Fibroblast of skin of right biceps (primary cell): Measurements from ENCODE around the gene BCL2L1.

Experiments
- DNase-seq: peaks from one replicate; pipeline ENCODE4 v3.0.0-alpha.2; 2013

The BCL2L1 gene

DNA sequence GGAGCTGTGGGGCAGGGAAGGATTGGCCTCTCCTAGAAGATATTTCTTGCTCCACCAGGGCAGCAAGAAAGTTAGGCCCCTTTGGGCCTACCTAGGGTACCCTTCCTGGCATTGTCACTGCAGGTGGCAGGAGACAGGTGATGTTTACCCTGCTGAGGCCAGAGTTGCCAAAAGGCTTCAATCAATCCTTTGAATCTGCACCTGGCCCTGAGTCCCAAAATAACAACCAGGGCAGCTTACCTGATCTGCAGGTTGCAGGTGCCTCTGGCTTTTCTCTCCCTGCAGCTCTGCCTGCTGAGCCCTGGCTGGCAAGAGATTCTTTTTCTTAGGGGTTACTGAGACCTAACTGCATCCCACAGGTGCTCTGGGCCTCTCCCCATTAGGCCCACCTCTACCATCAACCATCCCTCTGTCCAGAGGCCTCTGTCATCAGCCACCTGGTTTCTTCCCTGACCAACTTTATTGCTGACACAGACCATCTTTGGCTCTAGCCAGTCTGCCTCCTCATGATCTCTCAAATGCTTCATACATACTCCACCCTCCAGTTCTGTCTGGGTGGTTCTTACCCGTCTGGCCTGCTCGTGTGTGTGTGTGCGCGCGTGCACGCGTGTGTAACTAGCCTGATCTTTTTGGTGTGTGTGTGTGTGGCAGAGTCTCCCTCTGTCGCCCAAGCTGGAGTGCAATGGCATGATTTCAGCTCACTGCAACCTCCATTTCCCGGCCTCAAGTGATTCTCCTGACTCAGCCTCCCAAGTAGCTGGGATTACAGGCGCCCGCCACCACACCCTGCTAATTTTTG is 13.7 kb downstream of the BCL2L1 start:
- DNase-seq, result no peak

DNA sequence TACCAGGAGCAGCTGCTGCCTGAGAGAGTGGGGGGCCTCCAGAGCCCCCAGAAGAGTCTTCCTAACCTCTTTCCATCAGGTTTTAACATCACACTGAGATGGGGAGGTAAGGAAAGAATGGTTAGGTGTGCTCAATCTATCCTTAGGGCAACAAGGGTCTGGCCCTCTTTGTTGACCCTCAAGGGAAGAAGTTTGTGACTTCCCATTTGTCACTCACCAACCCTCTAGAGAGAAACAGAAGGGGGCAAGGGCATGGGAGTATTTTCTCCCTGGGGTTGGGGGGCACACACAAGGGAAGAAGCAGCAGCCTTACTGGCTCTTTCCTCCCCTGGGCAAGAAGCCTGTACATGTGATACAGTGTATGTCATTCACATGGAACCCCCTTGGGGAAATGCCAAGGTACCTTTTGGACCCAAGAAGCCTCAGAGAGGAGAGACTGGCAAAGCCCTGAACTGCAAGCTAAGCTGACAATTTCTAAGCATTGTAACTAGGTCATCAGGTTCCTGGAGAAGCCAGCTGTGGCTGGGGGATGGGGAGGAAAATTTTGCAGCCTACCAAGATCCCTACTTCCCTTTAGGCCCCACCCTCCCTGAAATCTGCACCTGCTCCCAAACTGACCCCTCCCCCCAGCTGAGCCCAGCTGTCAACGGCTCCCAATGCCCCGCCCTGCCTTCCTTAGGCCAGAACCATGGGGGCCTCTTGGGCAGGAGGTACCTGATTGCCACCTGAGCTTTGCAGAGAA is 14.5 kb downstream of the BCL2L1 start:
- no peak for DNase-seq

DNA sequence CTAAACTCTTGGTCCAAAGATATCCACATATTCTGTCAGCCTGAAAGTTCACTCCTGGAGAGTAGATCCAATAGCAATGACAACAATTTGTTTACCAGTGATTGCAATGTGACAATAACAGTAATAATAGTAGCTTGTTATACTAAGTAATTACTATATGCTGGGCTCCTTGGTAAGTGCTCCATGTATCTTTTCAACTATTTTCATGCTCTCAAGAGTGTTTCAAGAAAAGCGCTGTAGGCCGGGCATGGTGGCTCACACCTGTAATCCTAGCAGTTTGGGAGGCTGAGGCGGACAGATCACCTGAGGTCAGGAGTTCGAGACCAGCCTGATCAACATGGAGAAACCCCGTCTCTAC is 15.4 kb downstream of the BCL2L1 start:
- no peak for DNase-seq

DNA sequence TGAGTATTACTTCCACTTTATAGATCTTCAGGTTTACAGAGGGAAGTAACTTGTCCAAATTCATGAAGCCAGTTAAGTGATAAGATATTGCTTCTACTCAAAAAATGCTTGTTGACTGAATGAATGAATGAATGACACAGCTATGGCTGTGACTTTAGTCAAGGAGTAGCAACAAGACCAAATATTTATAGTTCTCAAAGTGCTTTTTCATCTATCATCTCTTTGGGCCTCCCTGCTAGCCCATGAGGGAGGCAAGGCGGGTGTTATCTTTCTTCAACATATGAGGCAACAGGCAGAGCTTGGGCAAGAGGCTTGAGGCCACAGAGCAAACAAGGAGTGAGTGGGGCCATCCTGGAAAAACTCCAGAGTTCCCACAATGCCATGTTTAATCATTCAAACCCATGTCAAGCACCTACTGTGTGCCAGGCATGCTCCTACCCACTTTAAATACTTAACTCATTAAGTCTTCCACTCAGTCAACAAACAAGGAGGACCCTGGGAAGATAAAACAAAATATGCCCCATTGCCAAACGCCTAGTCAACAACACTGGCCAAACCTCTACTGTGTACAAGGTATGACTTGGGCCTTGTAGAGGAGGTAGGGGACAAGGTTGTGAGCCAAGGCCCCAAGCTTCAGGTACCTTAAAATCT is 15.9 kb downstream of the BCL2L1 start:
- no peak for DNase-seq

DNA sequence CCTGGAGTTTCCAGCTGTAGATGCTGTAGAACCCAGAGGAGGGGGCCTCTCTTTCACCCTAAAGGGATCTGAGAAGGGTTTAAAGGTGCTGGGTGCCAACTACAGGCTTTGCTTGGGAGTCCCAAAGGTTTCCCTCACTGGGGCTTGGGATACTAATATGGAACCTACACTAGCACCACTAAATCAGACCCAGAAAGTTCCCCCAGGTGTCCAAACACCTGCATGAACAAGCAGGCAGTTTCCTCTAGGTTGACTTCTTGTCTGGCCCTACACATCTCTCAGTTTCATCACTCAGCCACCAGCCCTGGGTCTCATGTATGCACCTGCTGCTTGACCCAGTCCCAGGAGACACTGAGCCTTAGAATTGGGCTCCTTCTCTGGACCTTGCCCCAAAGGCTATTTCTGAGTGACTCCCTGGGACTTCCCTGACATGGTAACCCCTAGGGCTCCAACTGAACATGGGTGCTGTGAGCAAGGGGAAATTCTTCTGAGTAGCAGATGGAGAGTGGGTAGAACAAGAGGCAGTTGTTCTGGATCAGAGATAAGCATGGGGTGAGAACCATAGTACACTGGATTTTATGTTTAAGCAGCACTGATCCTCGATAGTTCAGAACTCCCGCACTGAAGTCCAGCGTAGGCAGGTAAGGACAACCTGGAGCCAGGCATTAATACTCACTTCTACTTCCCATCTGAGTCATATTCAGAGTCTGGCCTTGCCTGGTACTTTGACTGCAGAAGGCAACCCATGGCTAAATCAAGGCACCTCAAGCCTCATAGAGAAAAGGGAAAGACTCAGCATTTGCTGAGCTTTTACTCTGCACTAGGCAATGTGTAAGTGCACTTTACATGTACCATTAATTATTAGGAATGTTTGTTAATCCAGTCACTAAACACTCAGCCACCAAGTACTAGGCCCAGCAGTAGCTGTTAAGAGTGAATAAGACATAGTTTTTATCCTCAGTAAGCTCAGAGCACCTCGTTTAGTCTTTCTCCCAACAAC is 16.8 kb downstream of the BCL2L1 start:
- no peak for DNase-seq

DNA sequence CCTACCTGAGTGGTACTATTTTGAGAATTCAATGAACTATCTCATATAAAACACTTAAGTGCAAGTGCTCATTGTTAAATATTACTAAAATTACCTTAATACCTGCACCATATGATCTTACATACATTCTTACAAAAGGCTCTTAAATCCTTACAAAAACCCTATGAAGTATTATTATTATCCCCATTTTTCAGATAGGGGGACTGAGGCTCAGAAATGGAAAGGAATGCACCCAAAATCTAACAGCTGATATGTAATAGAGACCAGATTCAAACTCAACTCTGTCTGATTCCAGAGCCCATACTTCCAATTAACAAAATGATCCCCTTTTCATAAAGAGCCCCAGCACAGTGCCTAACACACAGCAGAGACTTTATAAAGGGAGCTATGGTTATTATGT is 17.5 kb downstream of the BCL2L1 start:
- DNase-seq, result no peak

DNA sequence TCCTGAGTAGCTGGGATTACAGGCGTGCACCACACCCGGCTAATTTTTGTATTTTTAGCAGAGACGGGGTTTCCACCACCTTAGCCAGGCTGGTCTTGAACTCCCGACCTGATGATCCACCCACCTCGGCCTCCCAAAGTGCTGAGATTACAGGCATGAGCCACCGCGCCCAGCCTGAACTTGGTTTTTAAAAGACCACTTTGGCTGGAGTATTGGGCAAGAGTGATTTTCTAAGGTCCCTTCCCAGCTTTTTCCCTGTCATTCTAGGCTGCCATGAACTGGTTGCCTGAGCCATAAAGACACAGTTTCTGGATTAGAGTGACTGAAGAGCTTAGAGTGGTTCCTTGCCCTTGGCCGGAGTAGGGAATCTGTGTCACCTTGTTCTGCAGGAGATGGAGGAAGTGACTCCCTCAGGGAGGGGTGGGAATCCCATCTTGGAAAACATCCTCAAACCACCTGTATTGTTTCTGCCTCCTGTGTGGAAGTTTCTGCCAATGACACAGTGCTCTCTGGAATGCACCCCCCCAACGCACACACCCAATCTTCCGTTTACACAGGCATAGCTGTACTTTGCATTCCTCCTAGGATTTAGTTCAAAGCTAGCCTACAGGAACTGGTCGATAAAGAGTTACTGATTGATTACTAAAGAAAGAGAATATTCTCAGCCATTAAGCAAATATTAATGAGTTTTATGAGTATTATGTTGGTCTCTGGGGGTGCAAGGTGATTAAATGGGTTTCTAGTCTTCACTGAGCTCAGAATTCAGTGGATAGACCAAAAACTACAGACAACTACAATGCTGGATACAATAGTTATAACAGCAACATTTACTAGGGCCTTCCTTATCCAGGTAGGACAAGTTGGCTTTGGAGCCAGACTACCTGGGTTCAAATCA is 18.2 kb downstream of the BCL2L1 start:
- DNase-seq, result peak; percentile 62

DNA sequence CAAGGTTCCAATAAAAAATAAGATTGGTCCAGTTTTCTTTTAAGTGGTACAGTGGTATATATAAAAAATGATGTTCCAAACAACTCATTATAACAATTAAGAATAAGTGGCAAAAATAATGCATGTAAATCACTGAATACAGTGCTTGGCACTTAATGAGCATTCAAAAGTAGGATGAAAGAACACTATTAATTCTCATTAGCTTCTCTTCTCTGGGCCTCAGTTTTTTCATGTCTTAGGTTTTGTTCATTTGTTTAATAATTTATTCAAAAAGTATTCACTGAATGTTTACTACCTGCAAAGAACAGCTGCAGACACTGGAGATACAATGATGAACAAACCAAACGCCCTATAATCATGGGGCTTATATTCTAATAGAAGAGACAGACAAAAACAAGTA is 21.1 kb downstream of the BCL2L1 start:
- DNase-seq, result no peak

DNA sequence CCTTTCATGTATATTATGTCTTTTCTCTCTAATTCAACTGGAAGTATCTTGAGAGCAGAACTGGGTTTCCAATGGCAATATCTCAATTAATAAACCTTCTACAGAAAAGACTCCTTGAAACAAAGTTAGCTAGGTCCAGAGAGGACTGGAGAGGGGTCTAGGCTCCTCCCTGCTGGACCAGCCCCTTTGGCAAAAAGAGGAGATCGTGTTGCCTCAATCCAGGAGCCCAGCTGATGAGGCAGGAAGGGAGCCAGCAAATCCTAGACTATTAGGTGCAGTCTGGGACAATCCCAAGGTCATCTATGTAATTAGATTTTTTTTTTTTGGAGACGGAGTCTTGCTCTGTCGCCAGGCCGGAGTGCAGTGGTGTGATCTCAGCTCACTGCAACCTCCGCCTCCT is 21.9 kb downstream of the BCL2L1 start:
- DNase-seq, result no peak

DNA sequence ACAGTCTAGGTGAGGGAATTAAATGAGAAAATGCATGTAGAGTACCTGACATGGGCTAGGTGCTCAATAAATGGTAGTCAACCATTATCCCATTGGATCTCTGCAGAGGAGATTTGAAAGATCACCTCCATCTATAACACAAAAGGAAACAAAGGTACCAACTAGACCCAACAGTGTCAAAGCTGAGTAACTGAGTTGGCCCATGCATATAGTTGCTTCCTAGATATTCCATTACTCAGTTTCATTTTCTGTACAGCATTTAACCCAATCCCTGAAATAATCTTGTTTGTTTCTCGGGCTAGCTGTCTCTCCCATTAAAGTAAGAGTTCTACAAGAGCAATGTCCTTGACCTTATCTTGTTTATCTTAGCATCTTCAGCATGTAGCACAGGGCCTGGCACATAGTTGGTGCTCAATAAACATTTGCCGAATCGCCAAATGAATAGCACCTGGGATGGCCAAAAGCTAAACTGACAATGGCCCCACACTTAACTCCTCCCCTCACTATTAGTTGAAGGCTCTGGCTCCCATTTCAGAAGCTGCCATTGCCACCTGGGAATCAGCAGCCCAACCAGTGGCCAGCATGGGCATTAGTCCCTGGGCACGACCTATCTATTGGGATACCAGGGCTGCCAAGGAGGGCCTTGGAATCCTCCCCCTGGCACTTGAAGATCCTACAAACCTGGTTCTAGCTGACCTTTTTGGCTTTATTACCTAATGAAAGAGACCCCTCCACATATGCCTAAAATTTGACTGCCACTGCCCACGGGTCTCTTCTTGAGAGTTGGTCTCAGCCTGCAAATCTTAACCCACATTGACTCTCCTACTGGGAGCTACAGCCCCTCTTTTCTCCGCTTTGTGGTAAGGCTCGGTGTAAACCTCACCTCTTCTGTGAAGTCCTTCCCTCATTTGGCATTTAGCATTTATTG is 22.6 kb downstream of the BCL2L1 start:
- DNase-seq, result no peak

DNA sequence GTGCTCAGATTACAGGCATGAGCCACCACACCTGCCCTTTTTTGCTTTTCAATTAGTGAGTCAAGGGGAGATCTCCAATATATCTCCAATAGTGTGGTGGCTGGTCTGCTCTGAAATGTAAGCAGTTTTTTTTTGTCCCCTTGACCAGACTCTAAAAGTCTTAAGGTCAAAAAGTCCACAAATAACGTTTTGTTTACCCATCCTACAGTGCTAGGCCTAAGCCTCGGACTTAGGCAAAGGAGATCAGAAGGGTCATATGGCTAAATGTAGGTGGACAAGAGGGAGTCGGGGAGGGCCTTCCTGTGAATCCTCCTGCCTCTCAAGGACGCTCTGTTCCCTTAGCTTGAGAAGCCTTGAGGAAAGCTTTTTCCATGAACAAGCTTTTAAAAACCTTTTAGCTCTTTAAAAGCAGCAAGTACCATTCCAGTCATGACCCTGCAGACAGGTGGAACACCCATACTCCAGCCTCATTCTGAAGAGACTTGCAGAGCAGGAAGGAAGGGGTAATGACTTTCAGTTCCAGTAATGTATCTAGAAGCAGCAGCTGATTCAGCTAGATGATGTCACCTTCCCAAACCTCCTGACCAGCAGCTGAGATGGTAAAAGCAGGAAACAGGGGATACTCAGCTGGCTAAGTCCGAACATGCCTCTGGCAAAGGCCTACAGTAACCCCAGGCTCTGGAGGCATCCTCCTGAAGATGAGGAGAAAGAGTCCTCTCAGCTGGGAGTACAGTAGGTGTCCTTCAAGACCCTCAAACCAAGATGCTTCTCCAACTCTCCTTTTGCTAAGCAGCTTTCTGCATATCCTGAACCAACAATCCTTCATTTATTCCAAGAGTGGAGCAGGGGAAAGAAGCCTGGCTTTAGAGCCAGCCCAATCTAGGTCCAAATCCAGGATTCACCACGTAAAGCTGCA is 23.6 kb downstream of the BCL2L1 start:
- DNase-seq, result peak; percentile 83

DNA sequence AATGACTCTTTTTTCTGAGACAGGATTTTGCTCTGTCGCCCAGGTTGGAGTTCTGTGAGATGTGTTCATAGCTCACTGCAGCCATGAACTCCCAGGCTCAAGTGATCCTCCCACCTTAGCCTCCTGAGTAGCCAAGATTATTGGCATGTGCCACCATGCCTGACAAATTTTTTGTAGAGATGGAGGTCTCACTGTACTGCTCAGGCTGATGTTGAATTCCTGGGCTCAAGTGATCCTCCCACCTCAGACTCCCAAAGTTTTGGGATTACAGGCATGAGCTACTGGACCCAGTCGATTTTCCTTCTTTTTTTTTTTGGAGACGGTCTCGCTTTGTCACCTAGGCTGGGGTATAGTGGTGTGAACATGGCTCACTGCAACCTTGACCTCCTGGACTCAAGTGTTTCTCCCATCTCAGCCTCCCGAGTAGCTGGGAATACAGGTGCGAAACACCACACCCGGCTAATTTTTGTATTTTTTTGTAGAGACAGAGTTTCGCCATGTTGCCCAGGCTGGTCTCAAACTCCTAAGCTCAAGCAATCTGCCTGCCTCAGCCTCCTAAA is 24.3 kb downstream of the BCL2L1 start:
- no peak for DNase-seq

DNA sequence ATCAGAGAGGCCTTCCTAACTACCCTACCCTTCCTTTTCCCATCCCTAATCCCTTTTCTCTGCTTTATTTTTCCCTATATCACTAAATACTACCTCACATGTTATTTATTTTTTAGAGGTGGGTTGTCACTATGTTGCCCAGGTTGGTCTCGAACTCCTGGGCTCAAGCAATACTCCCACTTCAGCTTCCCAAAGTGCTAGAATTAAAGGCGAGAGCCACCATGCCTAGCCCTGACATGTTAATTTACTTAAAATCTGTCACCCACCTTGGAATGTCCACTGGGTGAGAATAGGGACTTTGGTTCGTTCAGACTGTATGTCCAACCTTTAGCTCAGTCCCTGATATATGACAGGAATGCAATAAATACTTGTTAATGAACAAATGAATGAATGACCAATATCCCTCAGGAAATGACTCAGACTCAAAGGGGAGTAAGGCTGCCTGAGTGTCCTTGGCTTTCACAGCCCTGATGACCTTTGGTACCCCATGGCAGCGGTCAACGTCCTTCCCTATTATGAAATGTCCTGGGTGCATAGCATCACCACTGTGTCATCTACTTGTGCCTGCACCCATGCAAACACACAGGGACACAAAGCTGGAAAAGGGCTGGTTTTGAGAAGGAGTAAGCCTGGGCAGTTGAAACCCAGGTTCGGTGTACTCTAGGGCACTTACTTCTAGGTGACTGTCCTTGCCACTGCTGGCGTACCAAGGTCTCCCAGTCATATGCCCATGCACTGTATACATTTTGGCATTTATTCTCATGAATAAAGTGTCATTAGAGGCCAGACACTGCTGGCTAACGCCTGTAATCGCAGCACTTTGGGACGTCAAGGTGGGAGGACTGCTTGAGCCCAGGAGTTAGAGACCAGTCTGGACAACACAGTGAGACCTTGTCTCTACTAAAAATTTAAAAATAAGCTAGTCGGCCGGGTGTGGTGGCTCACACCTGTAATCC is 26.5 kb downstream of the BCL2L1 start:
- peak; percentile 51 for DNase-seq

DNA sequence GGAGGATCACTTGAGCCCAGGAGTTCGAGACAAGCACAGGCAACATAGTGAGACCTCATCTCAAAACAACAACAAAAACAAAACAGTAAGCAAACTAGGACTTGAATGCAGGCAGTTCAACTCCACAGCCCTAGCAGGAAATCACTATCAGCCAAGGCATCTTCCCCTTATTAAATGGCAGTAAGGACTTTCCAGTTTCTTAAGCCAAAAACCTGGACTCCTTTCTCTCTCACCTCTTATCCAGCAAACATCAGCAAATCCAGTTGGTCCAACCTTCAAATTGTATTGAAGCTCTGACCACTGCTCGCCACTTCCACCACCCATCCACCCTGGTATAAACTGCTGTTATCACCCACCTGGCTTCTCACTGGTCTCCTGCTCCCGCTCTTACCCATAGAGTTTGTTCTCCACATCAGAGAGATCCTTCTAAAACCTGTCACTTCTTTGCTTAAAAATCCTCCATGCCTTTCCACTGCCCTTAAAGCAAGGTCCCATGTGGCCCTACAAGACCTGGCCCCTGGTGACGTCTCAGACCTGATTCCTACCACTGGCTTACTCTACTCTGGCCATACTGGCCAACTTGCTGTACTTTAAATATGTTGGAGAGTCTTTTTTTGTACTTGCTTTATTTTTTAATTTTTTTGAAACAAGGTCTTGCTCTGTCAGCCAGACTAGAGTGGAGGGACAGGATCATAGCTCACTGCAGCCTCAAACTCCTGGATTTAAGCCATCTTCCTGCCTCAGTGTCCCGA is 27.6 kb downstream of the BCL2L1 start:
- DNase-seq, result no peak

DNA sequence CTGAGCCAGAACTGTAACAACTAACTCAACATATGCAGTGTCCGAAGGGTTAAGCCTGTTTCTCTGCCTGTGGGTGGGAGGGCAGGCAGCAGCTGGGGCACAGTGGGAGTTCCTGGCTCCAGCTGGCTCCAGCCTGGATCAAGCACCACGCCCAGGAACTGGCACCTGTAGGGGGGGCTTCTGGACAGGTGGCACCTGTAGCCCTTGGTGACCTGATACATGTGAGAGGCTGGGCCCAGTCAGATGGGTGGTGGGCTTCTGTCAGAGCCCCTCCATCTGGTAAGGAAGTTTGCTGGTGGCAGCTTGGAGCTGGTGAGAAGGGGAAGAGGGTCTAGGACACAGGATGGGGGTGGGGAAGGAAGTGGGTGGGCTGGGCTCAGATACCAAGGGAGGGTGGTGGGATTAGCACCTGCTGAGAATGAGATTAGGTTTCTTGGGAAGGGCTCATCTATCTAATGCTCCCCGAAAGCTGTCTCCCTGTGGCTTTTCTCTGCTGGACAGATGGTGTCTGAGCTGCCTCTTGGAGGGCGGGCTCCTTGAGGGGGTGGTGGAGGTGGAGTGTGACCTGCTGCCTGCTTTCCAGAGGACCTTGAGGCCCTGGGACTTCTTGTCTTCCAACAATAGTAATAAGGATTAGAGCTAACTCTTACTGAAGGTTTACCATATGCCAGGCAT is 28.5 kb downstream of the BCL2L1 start:
- no peak for DNase-seq

DNA sequence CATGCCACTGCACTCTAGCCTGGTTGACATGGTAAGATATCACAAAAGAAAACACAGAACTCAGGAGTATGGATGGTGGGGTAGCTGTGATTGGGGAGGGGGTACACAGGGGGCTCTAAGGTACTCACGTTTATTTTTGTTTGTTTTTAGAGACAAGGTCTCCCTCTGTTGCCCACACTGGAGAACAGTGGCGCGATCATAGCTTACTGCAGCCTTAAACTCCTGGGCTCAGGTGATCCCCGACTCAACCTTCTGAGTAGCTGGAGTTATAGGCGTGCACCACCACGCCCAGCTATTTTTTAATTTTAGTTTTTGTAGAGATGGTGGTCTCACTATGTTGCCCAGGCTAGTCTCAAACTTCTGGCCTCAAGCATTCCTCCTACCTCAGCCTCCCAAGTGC is 29.3 kb downstream of the BCL2L1 start:
- no peak for DNase-seq
